HepG2 (cell line): ENCODE measurements around the gene TMEM81. TPM values are rescaled to one million over a fixed set of nuclear protein-coding genes. Genes with fewer than 3 reads are reported as not detected.

Experiments used
- ATAC-seq: fragments of 200-7000 bp; cut with Tn5 transposase; 3 replicates; pipeline ENCODE4 v1.9.1; 2020; ENCODE audit warnings: mild to moderate bottlenecking, moderate library complexity
- BruUV-seq: library from RNA; stranded (reverse); fragments of 400-500 nt; replicated peaks from 2 replicates; lab custom pipeline; 2021; lab: Mats Ljungman, UMichigan
- CTCF ChIA-PET: fragments of 300-600 bp; formaldehyde crosslinking; extraction: SDS; loops from one replicate; lab custom pipeline; 2021; ENCODE audit warnings: low total read pairs, inconsistent platforms, low intra/inter-chr PET ratio; lab: Yijun Ruan, JAX
- POLR2A ChIA-PET: fragments of 350-600 bp; sonication (Branson Sonifier 250); formaldehyde crosslinking; loops from one replicate; lab custom pipeline; 2020; ENCODE audit warnings: antibody characterized with exemption, inconsistent platforms; lab: Yijun Ruan, JAX
- DNase-seq: peaks from one replicate; pipeline ENCODE4 v3.0.0-alpha.2; 2015; ENCODE audit warnings: low spot score
- FAIRE-seq: peaks from 3 replicates; lab custom pipeline; 2011; peaks lifted over from hg19 to GRCh38; lab: Jason Lieb, UNC
- H2AFZ ChIP-seq: one replicate; pipeline ENCODE4 v1.6.1; 2011; ENCODE audit warnings: low read length, inconsistent platforms
- H3K27ac ChIP-seq: fragments of 300-600 bp; 3 replicates; pipeline ENCODE4 v1.8.0; 2011; ENCODE audit warnings: mixed run types, mild to moderate bottlenecking, mixed read lengths, low read length, inconsistent platforms; ENCODE audit not compliant: insufficient read depth; ENCODE audit errors: extremely low read length
- H3K27me3 ChIP-seq, 2 experiments: fragments of 200-600 bp in 1 of 2; 2 replicates in 1 of 2; 3 replicates in 1 of 2; pipeline versions ENCODE4 v1.6.0 to v1.8.0; 2011; ENCODE audit warnings: low read length in 2 of 2, mild to moderate bottlenecking in 2 of 2, moderate library complexity in 2 of 2, inconsistent platforms in 1 of 2; ENCODE audit not compliant: insufficient read depth in 2 of 2, control insufficient read depth in 1 of 2
- H3K36me3 ChIP-seq, 2 experiments: fragments of 200-600 bp in 1 of 2; replicated peaks in 1 of 2; 2 replicates in 1 of 2; 3 replicates in 1 of 2; pipeline versions ENCODE4 v1.5.1 to v1.8.0; 2011; ENCODE audit warnings: low read length in 2 of 2, inconsistent platforms in 1 of 2; ENCODE audit not compliant: insufficient read depth in 2 of 2, control insufficient read depth in 1 of 2
- H3K4me1 ChIP-seq: 2 replicates; pipeline ENCODE4 v1.5.1; 2012; ENCODE audit warnings: low read length, inconsistent platforms; ENCODE audit not compliant: insufficient read depth
- H3K4me2 ChIP-seq: 2 replicates; pipeline ENCODE4 v1.6.0; 2011; ENCODE audit warnings: low read depth, low read length, inconsistent platforms
- H3K4me3 ChIP-seq, 3 experiments: fragments of 200-600 bp in 1 of 3; sonication (generic), shearing (Covaris generic) in 1 of 3; replicated peaks in 1 of 3; 2 replicates each; pipeline ENCODE4 v1.5.1; 2011 to 2016; ENCODE audit warnings: low read length in 3 of 3, inconsistent platforms in 2 of 3, low read depth in 2 of 3, mild to moderate bottlenecking in 2 of 3, control low read depth in 1 of 3, mixed read lengths in 1 of 3; ENCODE audit not compliant: insufficient read depth in 1 of 3
- H3K79me2 ChIP-seq: one replicate; pipeline ENCODE4 v1.6.1; 2011; ENCODE audit warnings: low read length, inconsistent platforms; ENCODE audit not compliant: insufficient read depth
- H3K9ac ChIP-seq: 2 replicates; pipeline ENCODE4 v1.6.0; 2011; ENCODE audit warnings: mild to moderate bottlenecking, low read depth, low read length, inconsistent platforms; ENCODE audit not compliant: insufficient read depth
- H3K9me3 ChIP-seq: 2 replicates; pipeline ENCODE4 v1.5.1; 2012; ENCODE audit warnings: mild to moderate bottlenecking, low read length
- H4K20me1 ChIP-seq: 2 replicates; pipeline ENCODE4 v1.6.0; 2011; ENCODE audit warnings: inconsistent platforms, mild to moderate bottlenecking, low read length, moderate library complexity; ENCODE audit not compliant: insufficient read depth
- ARNT2 ChIP-seq: sonication (generic); formaldehyde crosslinking; IDR thresholded peaks from 2 replicates; pipeline ENCODE4 v1.8.0; 2022; ENCODE audit warnings: mild to moderate bottlenecking, low read depth, missing genetic modification reagents, moderate library complexity
- FOXA1 ChIP-seq, 2 experiments: fragments of 450-650 bp in 1 of 2; sonication (generic) in 1 of 2; formaldehyde crosslinking in 1 of 2; IDR thresholded peaks; 2 replicates each; pipeline versions ENCODE4 v1.4.0 to v1.6.1; 2016 to 2020; ENCODE audit warnings: missing genetic modification reagents in 1 of 2
- HOXA9 ChIP-seq: sonication (generic); formaldehyde crosslinking; IDR thresholded peaks from 2 replicates; pipeline ENCODE4 v1.8.1; 2022; ENCODE audit warnings: missing genetic modification reagents, mild to moderate bottlenecking, moderate library complexity, borderline replicate concordance
- MXI1 ChIP-seq: IDR thresholded peaks from 3 replicates; pipeline ENCODE4 v1.6.1; 2012; ENCODE audit warnings: low read depth, low read length, inconsistent platforms, borderline replicate concordance
- NFIC ChIP-seq: IDR thresholded peaks from 2 replicates; pipeline ENCODE4 v1.6.1; 2012; ENCODE audit warnings: mild to moderate bottlenecking, low read length, inconsistent platforms
- NFYB ChIP-seq: sonication (generic); formaldehyde crosslinking; IDR thresholded peaks from 2 replicates; pipeline ENCODE4 v1.4.0; 2020; ENCODE audit warnings: missing genetic modification reagents
- REL ChIP-seq: sonication (generic); formaldehyde crosslinking; conservative IDR thresholded peaks from 2 replicates; pipeline ENCODE4 v1.8.0; 2022; ENCODE audit warnings: mild to moderate bottlenecking, missing genetic modification reagents, moderate library complexity
- ZFP36 ChIP-seq: fragments of 150-350 bp; IDR thresholded peaks from 2 replicates; pipeline ENCODE4 v1.6.1; 2018; ENCODE audit warnings: borderline replicate concordance, low read length, low read depth; ENCODE audit not compliant: partially characterized antibody
- ZNF281 ChIP-seq: sonication (generic); formaldehyde crosslinking; IDR thresholded peaks from 2 replicates; pipeline ENCODE4 v1.4.0; 2020; ENCODE audit warnings: missing genetic modification reagents, borderline replicate concordance
- ZNF576 ChIP-seq: sonication (generic); formaldehyde crosslinking; IDR thresholded peaks from 2 replicates; pipeline ENCODE4 v1.4.0; 2020; ENCODE audit warnings: mild to moderate bottlenecking, missing genetic modification reagents
- ZNF605 ChIP-seq: sonication (generic); formaldehyde crosslinking; IDR thresholded peaks from 2 replicates; pipeline ENCODE4 v1.8.0; 2022; ENCODE audit warnings: mild to moderate bottlenecking, missing genetic modification reagents
- ZSCAN21 ChIP-seq: sonication (generic); formaldehyde crosslinking; IDR thresholded peaks from 2 replicates; pipeline ENCODE4 v1.8.0; 2022; ENCODE audit warnings: mild to moderate bottlenecking, missing genetic modification reagents, moderate library complexity, borderline replicate concordance
- ZSCAN29 ChIP-seq: sonication (generic); formaldehyde crosslinking; conservative IDR thresholded peaks from 2 replicates; pipeline ENCODE4 v1.4.0; 2020; ENCODE audit warnings: mild to moderate bottlenecking, missing genetic modification reagents
- ZZZ3 ChIP-seq: sonication (generic); formaldehyde crosslinking; IDR thresholded peaks from 2 replicates; pipeline ENCODE4 v1.4.0; 2020; ENCODE audit warnings: missing genetic modification reagents, mild to moderate bottlenecking, borderline replicate concordance
- WGBS: methylation state at CpG from one replicate; pipeline ENCODE4 v1.1.6; 2017; ENCODE audit warnings: low lambda C conversion rate; 5-methylcytosine and 5-hydroxymethylcytosine counted together
- in situ Hi-C: cut with HindIII; loops from 2 replicates; pipeline ENCODE4 v1.10.0; 2017; ENCODE audit warnings: low pct_unique_long_range_greater_than_20kb; ENCODE audit not compliant: extremely low pct_ligation_motif_present
- intact Hi-C: fragments of 100-400 bp; cut with micrococcal nuclease; formaldehyde crosslinking; loops from one replicate; pipeline ENCODE4 v1.10.0; 2022; ENCODE audit not compliant: unreplicated experiment
- polyA plus RNA-seq, 8 experiments: library from polyadenylated mRNA; depleted of rRNA in 3 of 8; stranded (reverse) in 7 of 8; unstranded in 1 of 8; fragments of >200 nt; fragmentation: Illumina TruSeq in 4 of 8; extraction: Trizol in 4 of 8; gene quantifications; 2 replicates each; pipeline versions ENCODE4 v1.2.1 to v1.2.3, GENCODE V29; 2011 to 2016; ENCODE audit warnings: low read depth in 4 of 8, missing spikeins in 1 of 8, mixed read lengths in 1 of 8; ENCODE audit not compliant: insufficient read depth in 1 of 8
- total RNA-seq, 5 experiments: library from RNA; depleted of rRNA; stranded (reverse); fragments of >200 nt; fragmentation: Illumina TruSeq; extraction: Trizol; gene quantifications; 2 replicates each; pipeline ENCODE4 v1.2.3, GENCODE V29; 2016; ENCODE audit warnings: low read depth in 1 of 5

Gene TMEM81
- total and polyA plus RNA-seq, 2 of the 13 experiments (the other 11 are each of a cell fraction or from before 2014, with no cell fraction given), result 1.1 TPM

GRCh38 chr1:205072286-205072685 is 12.0 kb downstream of the TMEM81 start (continued):
- TF ChIP-seq ZNF576, result no peak
- no peak for TF ChIP-seq HOXA9
- no peak for TF ChIP-seq ZNF605

GRCh38 chr1:205071801-205072200 is 12.5 kb downstream of the TMEM81 start:
- ATAC-seq, result no peak
- in situ Hi-C loops, result no loop called here
- no peak for FAIRE-seq
- Histone ChIP-seq H3K36me3 (no peaks in the 10 kb centered on the region), H3K9me3 (no peaks in the 10 kb centered on the region), H3K27me3 (peaks cover 0 to 25% of the 10 kb centered on the region in 2 experiments; a peak in 3 of 5 replicates), H3K9ac (no peak overlapping the region), H4K20me1 (no peaks in the 10 kb centered on the region), H3K4me1 (no peaks in the 10 kb centered on the region), H2AFZ (no peak overlapping the region), H3K4me3 (no peak overlapping the region), H3K27ac (no peak overlapping the region), H3K4me2 (no peak overlapping the region), H3K79me2 (no peaks in the 10 kb centered on the region)
- intact Hi-C loops, result no loop called here
- CTCF ChIA-PET, result no interaction called here
- no peak for DNase-seq
- WGBS, result 18% methylated on average over 2 of the region's 12 CpGs
- no TSS peak for BruUV-seq
- POLR2A ChIA-PET, result no interaction called here
- TF ChIP-seq ARNT2 (no peak), ZNF281 (CRISPR knock-in tag) (no peak), FOXA1 (IDR thresholded peaks at IDR 0.05) (no peak), FOXA1 (CRISPR knock-in tag; IDR thresholded peaks at IDR 0.05) (no peak), ZFP36 (no peak), ZSCAN29 (CRISPR knock-in tag) (no peak), MXI1 (no peak), NFYB (CRISPR knock-in tag) (no peak), ZSCAN21 (CRISPR knock-in tag) (no peak), NFIC (no peak), ZZZ3 (no peak), REL (CRISPR knock-in tag) (no peak)
